Natural killer cell (primary cell): ENCODE results near the gene CPT1A. TPM values are rescaled to one million over a fixed set of nuclear protein-coding genes. Genes with fewer than 3 reads are reported as not detected.

Source experiments
- ATAC-seq, 3 donors: fragments of 150-1000 bp in 2 of 3; fragments of 200-7000 bp in 1 of 3; cut with Tn5 transposase; 1 replicate in 1 of 3; 2 replicates in 2 of 3; pipeline ENCODE4 v1.10.0; 2021; ENCODE audit warnings: mild to moderate bottlenecking in 2 of 3, moderate library complexity in 2 of 3
- DNase-seq, 2 donors: peaks; one replicate each; pipeline versions ENCODE4 v3.0.0 to v3.0.0-alpha.2; 2013 to 2021; ENCODE audit warnings: mixed read lengths in 1 of 2
- H3K27ac ChIP-seq: one replicate; pipeline ENCODE4 v1.5.1; 2013; ENCODE audit warnings: mild to moderate bottlenecking, low read length
- H3K27me3 ChIP-seq: one replicate; pipeline ENCODE4 v1.6.1; 2013; ENCODE audit warnings: low read length; ENCODE audit not compliant: control insufficient read depth, insufficient read depth
- H3K36me3 ChIP-seq: one replicate; pipeline ENCODE4 v1.6.1; 2013; ENCODE audit warnings: low read length; ENCODE audit not compliant: control insufficient read depth, insufficient read depth
- H3K4me1 ChIP-seq: one replicate; pipeline ENCODE4 v1.6.1; 2013; ENCODE audit warnings: low read length; ENCODE audit not compliant: control insufficient read depth, insufficient read depth
- H3K4me3 ChIP-seq: one replicate; pipeline ENCODE4 v1.5.1; 2013; ENCODE audit warnings: low read length
- H3K9me3 ChIP-seq: one replicate; pipeline ENCODE4 v1.6.1; 2013; ENCODE audit warnings: low read length; ENCODE audit not compliant: control insufficient read depth, insufficient read depth
- H3K27ac Mint-ChIP-seq, 2 donors: one replicate each; pipeline ENCODE4 v1.8.0; 2022; ENCODE audit warnings: mild to moderate bottlenecking in 2 of 2, mixed read lengths in 2 of 2, moderate library complexity in 1 of 2
- H3K27me3 Mint-ChIP-seq, 2 donors: one replicate each; pipeline ENCODE4 v1.8.0; 2022; ENCODE audit warnings: low read depth in 2 of 2, mixed read lengths in 2 of 2
- H3K36me3 Mint-ChIP-seq: one replicate; pipeline ENCODE4 v1.8.0; 2022; ENCODE audit warnings: mixed read lengths
- H3K4me1 Mint-ChIP-seq, 2 donors: one replicate each; pipeline ENCODE4 v1.8.0; 2022; ENCODE audit warnings: mixed read lengths in 2 of 2
- H3K4me3 Mint-ChIP-seq: one replicate; pipeline ENCODE4 v1.8.0; 2022; ENCODE audit warnings: mild to moderate bottlenecking, moderate library complexity, mixed read lengths
- H3K9me3 Mint-ChIP-seq, 2 donors: one replicate each; pipeline ENCODE4 v1.8.0; 2022; ENCODE audit warnings: mixed read lengths in 2 of 2
- CTCF ChIP-seq: fragments of 200-600 bp; IDR thresholded peaks from one replicate; pipeline ENCODE4 v1.8.0; 2022; ENCODE audit warnings: antibody characterized with exemption
- WGBS: methylation state at CpG from one replicate; pipeline ENCODE4 v1.1.7; 2013; ENCODE audit warnings: missing lambda C conversion rate; ENCODE audit not compliant: insufficient coverage; 5-methylcytosine and 5-hydroxymethylcytosine counted together
- intact Hi-C: fragments of 100-400 bp; cut with micrococcal nuclease; formaldehyde crosslinking; loops from one replicate; pipeline ENCODE4 v1.14.2; 2022
- total RNA-seq, 4 donors: library from RNA; stranded (reverse); fragments of 120-200 nt in 1 of 4; gene quantifications; one replicate each; pipeline versions ENCODE4 v1.2.3 to v1.2.4, GENCODE V29; 2013 to 2022

Gene CPT1A
- total RNA-seq, 3 donors from 2014 or later (not counting 1 experiment from before 2014, with no cell fraction given): 70.3 to 129 (median 100) TPM

DNA sequence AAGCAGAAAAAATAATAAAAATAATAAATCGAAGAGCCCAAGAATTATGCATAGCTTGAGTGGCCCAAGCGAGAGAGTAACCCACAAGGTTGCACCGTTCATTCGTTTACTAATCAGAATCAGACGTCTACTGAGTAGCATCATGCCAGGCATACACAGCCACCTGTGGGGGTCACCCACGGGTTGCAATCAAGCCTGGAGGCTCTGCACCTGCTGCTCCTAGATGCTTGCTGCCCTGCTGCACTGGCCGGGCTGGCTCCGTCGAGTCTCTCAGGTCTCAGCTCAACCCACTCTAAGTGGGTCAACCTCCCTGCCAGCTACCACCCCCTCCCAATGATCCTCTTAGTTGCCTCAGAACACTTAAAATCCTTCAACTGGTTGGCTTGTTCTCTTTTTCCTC, 88.4 kb downstream of the CPT1A start:
- peak overlapping the region; percentile 29 for H3K4me3 Mint-ChIP-seq
- ATAC-seq (no peak), DNase-seq (no peak)
- Histone ChIP-seq H3K27ac (no peak overlapping the region), H3K4me3 (no peak overlapping the region), H3K9me3 (no peaks in the 10 kb centered on the region), H3K27me3 (no peaks in the 10 kb centered on the region), H3K36me3 (peaks cover 23% of the 10 kb centered on the region), H3K4me1 (peaks cover 11% of the 10 kb centered on the region)
- no peak for TF ChIP-seq CTCF
- H3K27ac Mint-ChIP-seq: no peak overlapping the region
- 85% methylated on average over 9 of the region's 9 CpGs for WGBS
- H3K9me3 Mint-ChIP-seq: no peaks in the 10 kb centered on the region
- peaks cover 12 to 27% of the 10 kb centered on the region in 2 donors for H3K4me1 Mint-ChIP-seq
- intact Hi-C loops: no loop called here
- no peaks in the 10 kb centered on the region for H3K27me3 Mint-ChIP-seq
- no peaks in the 10 kb centered on the region for H3K36me3 Mint-ChIP-seq

- Mint-ChIP-seq H3K27me3 (no peaks in the 10 kb centered on the region), H3K9me3 (no peaks in the 10 kb centered on the region), H3K36me3 (no peaks in the 10 kb centered on the region), H3K4me3 (peak within 1 kb of the TSS; percentile 84), H3K27ac (peak within 1 kb of the TSS; percentile 23 to 67), H3K4me1 (peaks cover 12 to 27% of the 10 kb centered on the region in 2 donors)
- Histone ChIP-seq H3K4me1 (peaks cover 11% of the 10 kb centered on the region), H3K9me3 (no peaks in the 10 kb centered on the region), H3K4me3 (peak within 1 kb of the TSS; percentile 11), H3K36me3 (peaks cover 4% of the 10 kb centered on the region), H3K27ac (no peak within 1 kb of the TSS), H3K27me3 (no peaks in the 10 kb centered on the region)
- intact Hi-C loops: no loop called here
- WGBS: 2% methylated on average over 42 of the region's 42 CpGs
- DNase-seq (peak; percentile 87 to 94), ATAC-seq (peak; percentile 97 to 98 (median 97))
- no peak for TF ChIP-seq CTCF
Measured at GRCh38 chr11:68751331-68751856, 90.3 kb downstream of the CPT1A start, which contains the start of gene TESMIN. Gene TESMIN (minus strand): TSS chr11:68751520. CDS start chr11:68750660, 860 bp downstream.

DNA sequence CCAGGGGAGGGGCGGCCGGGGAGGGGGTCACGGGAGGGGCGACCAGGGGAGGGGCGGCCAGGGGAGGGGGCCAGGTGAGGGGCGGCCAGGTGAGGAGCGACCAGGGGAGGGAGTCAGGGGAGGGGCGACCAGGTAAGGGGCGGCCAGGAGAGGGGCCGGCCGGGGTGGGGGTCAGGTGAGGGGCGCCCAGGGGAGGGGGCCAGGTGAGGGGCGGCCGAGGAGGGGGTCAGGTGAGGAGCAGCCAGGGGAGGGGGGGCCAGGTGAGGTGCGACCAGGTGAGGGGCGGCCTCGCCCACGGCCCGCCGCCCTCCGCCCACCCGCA, 90.8 kb downstream of the CPT1A start:
- no peak overlapping the region for H3K4me3 Mint-ChIP-seq
- no peaks in the 10 kb centered on the region for H3K9me3 ChIP-seq
- intact Hi-C loops: no loop called here
- no peaks in the 10 kb centered on the region for H3K9me3 Mint-ChIP-seq
- no peak for DNase-seq
- ATAC-seq: no peak
- no peaks in the 10 kb centered on the region for H3K36me3 ChIP-seq
- no peak for TF ChIP-seq CTCF
- peaks cover 12 to 27% of the 10 kb centered on the region in 2 donors for H3K4me1 Mint-ChIP-seq
- H3K36me3 Mint-ChIP-seq: no peaks in the 10 kb centered on the region
- peaks cover 11% of the 10 kb centered on the region for H3K4me1 ChIP-seq
- no peak overlapping the region for H3K4me3 ChIP-seq
- 2% methylated on average over 18 of the region's 22 CpGs for WGBS
- no peaks in the 10 kb centered on the region for H3K27me3 ChIP-seq
- H3K27ac ChIP-seq: no peak overlapping the region
- H3K27me3 Mint-ChIP-seq: no peaks in the 10 kb centered on the region
- no peak overlapping the region for H3K27ac Mint-ChIP-seq
